K562 (cell line): ENCODE data around the gene ITGAL.
A peak's percentile ranks its signal among the peaks of the same experiment; 100 is the strongest.
"Not testable (repeated sequence)": the region's sequence is repeated elsewhere in the genome, so short reads cannot be mapped to it uniquely, and the experiment has no call there.

ENCODE experiments used
- ELF1 ChIP-seq: fragments of 200-800 bp; sonication (Bioruptor generic); IDR thresholded peaks from 2 replicates; pipeline ENCODE4 v1.6.1; 2016; ENCODE audit warnings: missing genetic modification characterization, missing compliant biosample characterization
- ESRRA ChIP-seq: fragments of 450-650 bp; IDR thresholded peaks from 2 replicates; pipeline ENCODE4 v1.6.1; 2014; ENCODE audit warnings: low read depth, mild to moderate bottlenecking, moderate library complexity, borderline replicate concordance
- JUNB ChIP-seq: fragments of 450-650 bp; formaldehyde crosslinking; conservative IDR thresholded peaks from 2 replicates; pipeline ENCODE4 v1.4.0; 2020; ENCODE audit warnings: mild to moderate bottlenecking
- MAZ ChIP-seq, 2 experiments: fragments of 450-650 bp in 1 of 2; sonication (generic) in 1 of 2; formaldehyde crosslinking; IDR thresholded peaks in 1 of 2; conservative IDR thresholded peaks in 1 of 2; 2 replicates each; pipeline versions ENCODE4 v1.4.0 to v1.5.0; 2020; ENCODE audit warnings: mild to moderate bottlenecking in 1 of 2, missing genetic modification reagents in 1 of 2
- MED1 ChIP-seq: sonication (generic); formaldehyde crosslinking; IDR thresholded peaks from 2 replicates; pipeline ENCODE4 v1.8.1; 2023; ENCODE audit warnings: missing genetic modification reagents, borderline replicate concordance
- NR2C1 ChIP-seq, 2 experiments: fragments of 450-650 bp; IDR thresholded peaks; 2 replicates each; pipeline ENCODE4 v1.6.1; 2017; ENCODE audit warnings: mild to moderate bottlenecking in 2 of 2, antibody characterized with exemption in 1 of 2, inconsistent platforms in 1 of 2, missing compliant biosample characterization in 1 of 2, missing genetic modification characterization in 1 of 2
- NRF1 ChIP-seq, 2 experiments: fragments of 450-650 bp; IDR thresholded peaks in 1 of 2; conservative IDR thresholded peaks in 1 of 2; 2 replicates each; pipeline ENCODE4 v1.6.1; 2014; ENCODE audit warnings: mild to moderate bottlenecking in 2 of 2
- POLR2A ChIP-seq: fragments of 450-650 bp; conservative IDR thresholded peaks from 2 replicates; pipeline ENCODE4 v1.6.1; 2016
- SAP30 ChIP-seq: fragments of 200-600 bp; sonication (generic); IDR thresholded peaks from 2 replicates; pipeline ENCODE4 v1.6.1; 2012; ENCODE audit warnings: borderline replicate concordance, low read depth, mild to moderate bottlenecking, moderate library complexity, low read length, control low read depth, inconsistent platforms; ENCODE audit not compliant: insufficient read depth, poor library complexity, severe bottlenecking
- SPI1 ChIP-seq: IDR thresholded peaks from 2 replicates; pipeline ENCODE4 v1.6.1; 2011; ENCODE audit warnings: low read depth, low read length, control low read depth, borderline replicate concordance
- TF ChIP-seq, protein P1 (sequence below): sonication (generic); formaldehyde crosslinking; IDR thresholded peaks from 2 replicates; pipeline ENCODE4 v1.8.1; 2023; ENCODE audit warnings: mild to moderate bottlenecking, missing genetic modification reagents

DNA sequence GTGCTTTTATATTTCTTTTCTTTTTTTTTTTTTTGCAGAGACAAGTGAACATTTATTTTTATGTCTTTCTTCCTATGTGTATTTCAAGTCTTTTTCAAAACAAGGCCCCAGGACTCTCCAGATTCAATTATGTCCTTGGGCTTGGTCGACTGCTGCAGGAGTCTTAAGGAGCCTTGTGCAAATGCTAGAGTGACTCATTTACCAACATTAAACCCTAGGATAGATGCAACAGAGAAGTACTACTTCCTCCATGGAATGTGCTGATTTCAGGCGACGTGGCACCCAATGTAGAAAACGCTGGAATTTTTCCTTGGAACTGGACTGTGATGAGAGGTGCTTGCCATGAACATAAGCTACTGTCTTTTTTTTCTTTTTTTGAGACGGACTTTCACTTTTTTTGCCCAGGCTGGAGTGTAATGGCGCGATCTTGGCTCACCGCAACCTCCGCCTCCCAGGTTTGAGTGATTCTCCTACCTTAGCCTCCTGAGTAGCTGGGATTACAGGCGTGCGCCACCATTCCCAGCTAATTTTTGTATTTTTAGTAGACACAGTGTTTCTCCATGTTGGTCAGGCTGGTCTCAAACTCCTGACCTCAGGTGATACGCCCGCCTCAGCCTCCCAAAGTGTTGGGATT lies 64.0 kb downstream of the ITGAL start:
- not testable (repeated sequence) for TF ChIP-seq MED1 (CRISPR knock-in tag); ELF1; JUNB (CRISPR knock-in tag); ESRRA; NRF1 (conservative IDR thresholded peaks at IDR 0.05 in 1 of 2, IDR thresholded peaks at IDR 0.05 in 1 of 2); POLR2A; MAZ (CRISPR knock-in tag; conservative IDR thresholded peaks at IDR 0.05 in 1 of 2, IDR thresholded peaks at IDR 0.05 in 1 of 2); SAP30; SPI1; NR2C1 (IDR thresholded peaks at IDR 0.05); NR2C1 (tag; IDR thresholded peaks at IDR 0.05)
- TF ChIP-seq, protein P1, sequence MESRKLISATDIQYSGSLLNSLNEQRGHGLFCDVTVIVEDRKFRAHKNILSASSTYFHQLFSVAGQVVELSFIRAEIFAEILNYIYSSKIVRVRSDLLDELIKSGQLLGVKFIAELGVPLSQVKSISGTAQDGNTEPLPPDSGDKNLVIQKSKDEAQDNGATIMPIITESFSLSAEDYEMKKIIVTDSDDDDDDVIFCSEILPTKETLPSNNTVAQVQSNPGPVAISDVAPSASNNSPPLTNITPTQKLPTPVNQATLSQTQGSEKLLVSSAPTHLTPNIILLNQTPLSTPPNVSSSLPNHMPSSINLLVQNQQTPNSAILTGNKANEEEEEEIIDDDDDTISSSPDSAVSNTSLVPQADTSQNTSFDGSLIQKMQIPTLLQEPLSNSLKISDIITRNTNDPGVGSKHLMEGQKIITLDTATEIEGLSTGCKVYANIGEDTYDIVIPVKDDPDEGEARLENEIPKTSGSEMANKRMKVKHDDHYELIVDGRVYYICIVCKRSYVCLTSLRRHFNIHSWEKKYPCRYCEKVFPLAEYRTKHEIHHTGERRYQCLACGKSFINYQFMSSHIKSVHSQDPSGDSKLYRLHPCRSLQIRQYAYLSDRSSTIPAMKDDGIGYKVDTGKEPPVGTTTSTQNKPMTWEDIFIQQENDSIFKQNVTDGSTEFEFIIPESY (CRISPR knock-in tag) = peak; percentile 92
